Uterus (tissue), 4 donors: ENCODE results near the gene VPS41. TPM values are rescaled to one million over a fixed set of nuclear protein-coding genes. Genes with fewer than 3 reads are reported as not detected.
A peak's percentile ranks its signal among the peaks of the same experiment; 100 is the strongest.

Source experiments
- DNase-seq, 2 donors: peaks; one replicate each; pipeline ENCODE4 v3.0.0-alpha.2; 2019 to 2020
- H3K27ac ChIP-seq, 2 donors: fragments of 200-600 bp; sonication (generic); 1 replicate in 1 of 2; 2 replicates in 1 of 2; pipeline ENCODE4 v1.5.1; 2016 to 2018
- H3K27me3 ChIP-seq, 2 donors: fragments of 200-600 bp; sonication (generic); one replicate each; pipeline ENCODE4 v1.5.1; 2018 to 2019; ENCODE audit warnings: control low read depth in 1 of 2
- H3K36me3 ChIP-seq, 2 donors: fragments of 200-600 bp; sonication (generic); one replicate each; pipeline ENCODE4 v1.5.1; 2019; ENCODE audit warnings: control low read depth in 1 of 2
- H3K4me1 ChIP-seq, 2 donors: fragments of 200-600 bp; sonication (generic); one replicate each; pipeline ENCODE4 v1.5.1; 2018 to 2019; ENCODE audit warnings: control low read depth in 1 of 2
- H3K4me3 ChIP-seq, 2 donors: fragments of 200-600 bp; sonication (generic); 1 replicate in 1 of 2; 2 replicates in 1 of 2; pipeline ENCODE4 v1.5.1; 2018 to 2019; ENCODE audit warnings: mild to moderate bottlenecking in 1 of 2
- H3K9me3 ChIP-seq, 2 donors: fragments of 200-600 bp; sonication (generic); one replicate each; pipeline ENCODE4 v1.5.1; 2019; ENCODE audit warnings: control low read depth in 1 of 2
- POLR2A ChIP-seq, 2 donors: fragments of 450-650 bp; IDR thresholded peaks; one replicate each; pipeline ENCODE4 v1.6.1; 2016; ENCODE audit warnings: antibody characterized with exemption in 2 of 2, mild to moderate bottlenecking in 1 of 2, moderate library complexity in 1 of 2
- intact Hi-C: fragments of 100-400 bp; cut with DNase I; formaldehyde crosslinking; loops from one replicate; pipeline ENCODE4 v1.15.1; 2023; ENCODE audit warnings: low total_unique reads
- total RNA-seq, 4 donors: library from RNA; depleted of rRNA in 3 of 4; stranded (reverse); fragments of >200 nt in 3 of 4; gene quantifications; one replicate each; pipeline versions ENCODE4 v1.1.0 to v1.2.4, GENCODE V29; 2014 to 2023
- TF ChIP-seq, protein P1 (sequence below), 4 experiments: fragments of 200-600 bp in 2 of 4; fragments of 450-650 bp in 2 of 4; sonication (generic) in 2 of 4; IDR thresholded peaks; one replicate each; pipeline ENCODE4 v1.5.1; 2016 to 2019; ENCODE audit warnings: antibody characterized with exemption in 4 of 4, mild to moderate bottlenecking in 2 of 4, moderate library complexity in 1 of 4
- donor health status: DM: yes; HTN: yes; CAD: no.

Gene VPS41
- total RNA-seq, 4 donors from 2014 or later = 41.2 to 122 (median 74.0) TPM

DNA sequence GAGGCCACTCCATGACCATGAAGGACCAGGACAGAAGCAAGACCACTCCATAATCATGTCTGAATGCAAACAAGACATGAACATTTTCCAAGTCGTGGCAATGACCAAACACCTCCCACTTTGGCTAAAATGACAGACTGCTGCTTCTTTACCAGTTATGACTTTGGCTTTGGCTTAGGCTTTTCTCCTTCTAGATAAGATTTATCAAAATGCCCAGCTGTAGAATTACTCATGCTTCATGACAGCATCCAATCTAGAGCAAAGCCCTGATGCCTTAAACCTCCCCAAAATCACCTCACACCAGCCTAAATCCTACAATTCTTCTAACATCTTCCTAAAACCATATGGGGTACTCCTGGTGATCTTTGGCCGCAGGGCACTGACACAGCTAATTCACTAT, 102.1 kb downstream of the VPS41 start:
- no peaks in the 10 kb centered on the region for H3K36me3 ChIP-seq
- intact Hi-C loops = no loop called here
- H3K9me3 ChIP-seq = no peaks in the 10 kb centered on the region
- no peaks in the 10 kb centered on the region for H3K27me3 ChIP-seq
- TF ChIP-seq POLR2A (IDR thresholded peaks at IDR 0.05) = no peak
- TF ChIP-seq, protein P1, sequence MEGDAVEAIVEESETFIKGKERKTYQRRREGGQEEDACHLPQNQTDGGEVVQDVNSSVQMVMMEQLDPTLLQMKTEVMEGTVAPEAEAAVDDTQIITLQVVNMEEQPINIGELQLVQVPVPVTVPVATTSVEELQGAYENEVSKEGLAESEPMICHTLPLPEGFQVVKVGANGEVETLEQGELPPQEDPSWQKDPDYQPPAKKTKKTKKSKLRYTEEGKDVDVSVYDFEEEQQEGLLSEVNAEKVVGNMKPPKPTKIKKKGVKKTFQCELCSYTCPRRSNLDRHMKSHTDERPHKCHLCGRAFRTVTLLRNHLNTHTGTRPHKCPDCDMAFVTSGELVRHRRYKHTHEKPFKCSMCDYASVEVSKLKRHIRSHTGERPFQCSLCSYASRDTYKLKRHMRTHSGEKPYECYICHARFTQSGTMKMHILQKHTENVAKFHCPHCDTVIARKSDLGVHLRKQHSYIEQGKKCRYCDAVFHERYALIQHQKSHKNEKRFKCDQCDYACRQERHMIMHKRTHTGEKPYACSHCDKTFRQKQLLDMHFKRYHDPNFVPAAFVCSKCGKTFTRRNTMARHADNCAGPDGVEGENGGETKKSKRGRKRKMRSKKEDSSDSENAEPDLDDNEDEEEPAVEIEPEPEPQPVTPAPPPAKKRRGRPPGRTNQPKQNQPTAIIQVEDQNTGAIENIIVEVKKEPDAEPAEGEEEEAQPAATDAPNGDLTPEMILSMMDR (IDR thresholded peaks at IDR 0.05) = no peak
- no peaks in the 10 kb centered on the region for H3K4me1 ChIP-seq
- DNase-seq = no peak
- H3K27ac ChIP-seq = no peak overlapping the region
- no peak overlapping the region for H3K4me3 ChIP-seq

- intact Hi-C loops = no loop called here
- no peak overlapping the region for H3K4me3 ChIP-seq
- DNase-seq = no peak
- no peaks in the 10 kb centered on the region for H3K9me3 ChIP-seq
- no peak overlapping the region for H3K27ac ChIP-seq
- H3K27me3 ChIP-seq = no peaks in the 10 kb centered on the region
- H3K36me3 ChIP-seq = no peaks in the 10 kb centered on the region
- no peaks in the 10 kb centered on the region for H3K4me1 ChIP-seq
- TF ChIP-seq, protein P1 (IDR thresholded peaks at IDR 0.05) = no peak
- TF ChIP-seq POLR2A (IDR thresholded peaks at IDR 0.05) = no peak
Measured at GRCh38 chr7:38801786-38802185, 107.2 kb downstream of the VPS41 start.

DNA sequence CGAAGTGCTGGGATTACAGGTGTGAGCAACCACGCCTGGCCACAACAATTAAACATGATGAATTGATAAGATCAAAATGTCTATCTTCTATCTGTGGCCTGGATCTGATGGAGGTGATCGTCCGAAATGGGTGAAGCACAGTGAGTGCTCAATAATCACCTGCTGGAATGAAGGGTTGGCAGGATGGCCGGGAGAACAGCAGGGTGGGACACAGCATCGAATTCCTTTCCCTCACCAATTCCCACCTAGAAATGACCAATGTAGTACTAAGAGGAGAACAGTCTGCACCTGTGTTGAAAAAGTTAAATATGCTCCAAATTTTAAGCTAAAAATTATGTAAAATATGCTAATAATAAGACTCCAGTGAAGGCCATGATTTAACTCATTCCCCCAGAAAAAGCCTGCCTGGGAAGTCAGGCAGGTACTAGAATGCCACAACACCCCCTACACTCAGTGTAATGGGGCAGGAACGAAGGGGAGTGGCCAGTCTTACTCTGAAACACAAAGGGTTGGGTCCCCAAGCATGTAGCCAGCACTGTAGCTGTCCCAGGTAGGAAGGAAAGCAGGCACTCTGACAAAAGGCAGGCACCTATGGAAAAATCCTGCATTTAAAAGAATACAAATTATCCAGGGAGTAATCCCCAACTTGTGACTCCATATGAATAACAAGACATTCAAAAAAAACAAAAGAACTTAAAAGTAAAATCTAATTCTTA, 110.3 kb downstream of the VPS41 start:
- H3K4me3 ChIP-seq = no peak overlapping the region
- H3K36me3 ChIP-seq = no peaks in the 10 kb centered on the region
- no peak for DNase-seq
- no peak for TF ChIP-seq POLR2A (IDR thresholded peaks at IDR 0.05)
- TF ChIP-seq, protein P1 (IDR thresholded peaks at IDR 0.05) = no peak
- intact Hi-C loops = no loop called here
- H3K4me1 ChIP-seq = no peaks in the 10 kb centered on the region
- no peak overlapping the region for H3K27ac ChIP-seq
- no peaks in the 10 kb centered on the region for H3K27me3 ChIP-seq
- no peaks in the 10 kb centered on the region for H3K9me3 ChIP-seq

- DNase-seq = peak; percentile 36 to 46
- Histone ChIP-seq H3K4me3 (no peak overlapping the region), H3K4me1 (no peaks in the 10 kb centered on the region), H3K27ac (no peak overlapping the region), H3K9me3 (no peaks in the 10 kb centered on the region), H3K27me3 (no peaks in the 10 kb centered on the region), H3K36me3 (no peaks in the 10 kb centered on the region)
- intact Hi-C loops = no loop called here
- TF ChIP-seq POLR2A (IDR thresholded peaks at IDR 0.05) = no peak
- TF ChIP-seq, protein P1 (IDR thresholded peaks at IDR 0.05) = peak; percentile 65 to 80 (median 74)
Measured at GRCh38 chr7:38796626-38797501, 112.1 kb downstream of the VPS41 start.

GRCh38 chr7:38795593-38795992, 113.4 kb downstream of the VPS41 start:
- intact Hi-C loops = no loop called here
- H3K4me3 ChIP-seq = no peak overlapping the region
- TF ChIP-seq, protein P1 (IDR thresholded peaks at IDR 0.05) = no peak
- no peak for TF ChIP-seq POLR2A (IDR thresholded peaks at IDR 0.05)
- no peaks in the 10 kb centered on the region for H3K9me3 ChIP-seq
- no peak for DNase-seq
- H3K27me3 ChIP-seq = no peaks in the 10 kb centered on the region
- H3K4me1 ChIP-seq = no peaks in the 10 kb centered on the region
- no peak overlapping the region for H3K27ac ChIP-seq
- H3K36me3 ChIP-seq = no peaks in the 10 kb centered on the region
